Vagina (tissue), 2 donors: ENCODE measurements around the gene SCAF4.
"Not testable (repeated sequence)": the region's sequence is repeated elsewhere in the genome, so short reads cannot be mapped to it uniquely, and the experiment has no call there.

Source experiments
- CTCF ChIP-seq, 3 experiments: fragments of 450-650 bp in 2 of 3; fragments of 200-600 bp in 1 of 3; sonication (generic) in 1 of 3; IDR thresholded peaks; one replicate each; pipeline ENCODE4 v1.5.1; 2017 to 2019; ENCODE audit warnings: antibody characterized with exemption in 3 of 3, mild to moderate bottlenecking in 2 of 3, moderate library complexity in 2 of 3
- POLR2A ChIP-seq, 2 donors: fragments of 450-650 bp; IDR thresholded peaks; one replicate each; pipeline ENCODE4 v1.6.1; 2017; ENCODE audit warnings: antibody characterized with exemption in 2 of 2, mild to moderate bottlenecking in 2 of 2, moderate library complexity in 2 of 2
- POLR2AphosphoS5 ChIP-seq, 2 donors: sonication (generic); formaldehyde crosslinking; IDR thresholded peaks; one replicate each; pipeline ENCODE4 v1.9.0; 2017; ENCODE audit warnings: antibody characterized with exemption in 2 of 2, mild to moderate bottlenecking in 2 of 2, low read depth in 1 of 2; ENCODE audit not compliant: insufficient read depth in 1 of 2

GRCh38 chr21:31631881-31632280 lies 100.0 kb downstream of the SCAF4 start:
- TF ChIP-seq CTCF (IDR thresholded peaks at IDR 0.05); POLR2A (IDR thresholded peaks at IDR 0.05); POLR2AphosphoS5 (IDR thresholded peaks at IDR 0.05; ENCODE audit: insufficient read depth in 1 of 2, low read depth in 1 of 2): not testable (repeated sequence)
